Head of caudate nucleus (tissue), 42 donors: Measurements from ENCODE around the gene LGALS7.

Source experiments
- DNase-seq, 42 donors: peaks; one replicate each; pipeline versions ENCODE4 v3.0.0 to v3.0.0-alpha.2; 2020 to 2021; ENCODE audit warnings: mixed read lengths in 7 of 42
- intact Hi-C: fragments of 100-400 bp; cut with DNase I; formaldehyde crosslinking; loops from one replicate; pipeline ENCODE4 v1.15.0; 2022

Gene LGALS7

DNA sequence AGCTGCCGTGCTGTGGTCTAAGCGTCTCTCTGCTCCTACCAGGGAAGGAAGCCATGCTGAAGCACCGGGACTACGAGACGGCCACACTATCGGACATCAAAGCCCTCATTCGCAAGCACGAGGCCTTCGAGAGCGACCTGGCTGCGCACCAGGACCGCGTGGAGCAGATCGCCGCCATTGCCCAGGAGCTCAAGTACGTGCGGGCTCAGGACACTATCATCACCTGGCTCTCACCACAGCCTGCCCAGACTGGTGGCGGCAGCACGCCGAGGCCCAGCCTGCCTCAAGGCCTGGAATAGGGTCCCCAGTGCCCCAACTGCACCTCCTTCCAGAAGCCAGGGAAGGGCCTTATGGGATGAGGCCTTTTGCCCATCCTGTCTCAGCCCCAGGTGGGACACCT lies 51.8 kb downstream of the LGALS7 start:
- intact Hi-C loops: no loop called here
- no peak for DNase-seq
